ENCODE results near the gene NFKB1.

GRCh38 chr4:102663073-102663472, 161.9 kb downstream of the NFKB1 start:
- TF ChIP-seq CTCF (IDR thresholded peaks at IDR 0.05; ENCODE audit: insufficient read depth, low read length) (no peak), POLR2AphosphoS5 (IDR thresholded peaks at IDR 0.05; ENCODE audit: low read depth) (no peak), REST (IDR thresholded peaks at IDR 0.05; ENCODE audit: insufficient replicate concordance, low read depth) (no peak), GABPA (IDR thresholded peaks at IDR 0.05; ENCODE audit: low read depth) (no peak)
